HG02642 (cell line): Measurements from ENCODE around the gene TSPEAR.

ENCODE experiments used
- ATAC-seq: cut with Tn5 transposase; IDR thresholded peaks from one replicate; pipeline ENCODE4 v1.9.1; 2021; ENCODE audit warnings: mild to moderate bottlenecking; ENCODE audit not compliant: unreplicated experiment, poor library complexity

Gene TSPEAR

GRCh38 chr21:44711327-44712202 lies at the start of gene TSPEAR:
Gene TSPEAR (minus strand): TSS chr21:44711572. CDS start chr21:44711514, 58 bp downstream.
- ATAC-seq: no peak

DNA sequence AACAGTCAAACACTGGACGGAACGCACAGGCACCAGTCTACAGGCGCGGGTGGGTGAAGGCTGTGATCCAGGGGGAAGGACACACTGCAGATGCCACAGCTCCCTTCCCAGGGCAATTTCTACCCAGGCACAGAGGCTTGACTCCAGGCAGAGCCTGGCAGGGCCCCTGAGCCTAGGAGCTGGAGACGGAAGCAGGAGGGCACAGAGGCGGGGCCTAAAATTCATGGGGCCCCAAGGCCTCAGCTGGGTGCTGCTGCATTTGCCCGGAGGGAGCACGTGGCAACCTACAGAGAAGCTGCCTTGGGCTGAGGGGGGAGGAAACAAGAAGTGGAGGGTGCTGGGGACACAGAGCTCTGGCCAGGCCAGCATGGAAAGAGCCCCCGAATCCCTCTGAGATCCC lies 49.0 kb upstream of the TSPEAR start:
- ATAC-seq: no peak

DNA sequence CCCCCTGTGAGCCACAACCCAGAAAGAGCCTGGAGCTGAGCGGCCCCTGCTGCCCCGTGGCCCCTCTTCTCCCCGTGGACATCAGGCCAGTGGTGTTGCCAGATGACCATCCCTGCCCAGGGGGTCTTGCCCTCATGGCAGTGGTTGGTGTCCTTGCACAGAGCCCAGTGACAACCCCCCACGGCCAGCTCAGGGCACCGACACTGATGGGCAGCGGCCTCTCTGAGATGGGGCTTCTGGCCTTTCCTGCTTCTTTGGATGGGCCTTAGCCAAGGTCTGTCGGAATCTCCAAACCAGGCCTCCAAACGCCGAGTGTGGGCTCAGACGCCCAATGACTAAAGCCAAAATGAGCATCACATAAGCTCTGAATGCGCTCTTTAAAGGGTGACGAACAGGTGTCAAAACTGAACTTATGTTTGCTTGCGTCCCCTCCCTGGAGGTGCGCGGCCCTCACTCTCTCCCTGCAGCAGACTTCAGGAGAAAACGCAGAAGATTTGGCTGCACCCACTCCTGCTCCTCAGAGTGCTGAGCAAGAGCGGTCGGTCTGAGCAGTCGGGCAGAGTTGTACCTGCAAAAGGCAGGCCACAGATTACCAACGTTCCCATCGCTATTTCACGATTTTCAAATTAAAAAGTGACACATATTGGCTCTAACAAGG lies 48.4 kb upstream of the TSPEAR start:
- ATAC-seq: no peak

DNA sequence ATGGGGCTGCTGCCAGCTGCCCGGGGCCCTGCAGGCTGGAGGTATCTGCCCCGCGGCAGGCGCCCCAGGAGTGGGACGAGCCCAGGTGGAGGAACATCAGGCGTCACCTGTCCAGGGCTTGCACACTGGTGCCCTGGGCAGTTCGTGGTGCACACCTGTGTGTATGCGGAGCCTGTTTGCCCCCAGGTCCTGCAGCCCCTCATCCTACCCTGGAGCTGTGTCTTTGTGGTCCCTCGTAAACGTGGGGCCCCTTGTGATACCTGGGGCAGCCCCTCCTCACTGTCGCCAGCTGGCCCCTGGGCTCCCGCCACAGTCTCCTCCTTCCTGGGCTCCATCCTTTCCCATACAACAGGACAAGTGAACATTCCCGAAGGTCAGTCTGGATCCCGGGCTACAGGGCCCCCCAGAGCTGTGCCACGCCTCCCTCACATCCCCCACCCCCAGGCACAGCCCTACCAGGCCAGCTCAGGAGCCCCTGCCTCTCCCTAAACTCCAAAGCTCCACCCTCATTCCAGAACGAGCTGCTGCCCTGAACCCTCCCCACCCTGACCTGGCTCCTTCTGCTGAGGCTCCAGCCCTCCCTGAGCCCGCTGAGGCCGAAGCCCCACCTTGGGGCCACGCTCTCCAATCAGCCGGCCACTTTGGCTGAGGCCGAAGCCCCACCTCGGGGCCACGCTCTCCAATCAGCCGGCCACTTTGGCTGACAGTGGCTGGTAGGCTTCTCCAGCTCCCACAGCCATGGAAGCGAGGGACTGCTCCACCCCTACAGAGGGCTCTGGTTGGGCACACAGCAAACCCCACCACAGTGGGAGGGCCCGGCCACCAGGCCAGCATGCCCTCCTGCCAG lies 47.6 kb upstream of the TSPEAR start:
- ATAC-seq: no peak

- ATAC-seq: no peak
Measured at GRCh38 chr21:44758141-44758561, 46.8 kb upstream of the TSPEAR start.

DNA sequence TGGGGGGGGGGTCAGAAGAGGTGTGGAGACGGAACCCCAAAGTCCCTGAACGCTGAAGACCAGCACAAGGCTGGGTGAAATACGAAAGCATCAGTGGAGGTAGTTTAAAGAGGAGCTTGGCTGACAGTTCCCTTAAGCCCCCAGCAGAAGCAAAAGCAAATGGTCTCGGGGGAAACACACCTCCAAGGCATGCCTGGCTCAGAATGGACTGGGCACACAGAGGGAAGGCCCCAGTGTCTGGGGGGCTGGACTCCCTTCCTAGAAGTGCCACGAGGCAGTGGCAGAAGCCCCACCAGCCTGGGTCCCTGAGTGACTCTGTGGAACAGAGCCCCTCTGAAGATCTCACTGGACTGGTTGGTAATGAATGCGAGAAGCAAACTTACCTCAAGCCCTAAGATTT lies 46.4 kb upstream of the TSPEAR start:
- no peak for ATAC-seq

- ATAC-seq: no peak
Measured at GRCh38 chr21:44756423-44757185, 45.2 kb upstream of the TSPEAR start.

DNA sequence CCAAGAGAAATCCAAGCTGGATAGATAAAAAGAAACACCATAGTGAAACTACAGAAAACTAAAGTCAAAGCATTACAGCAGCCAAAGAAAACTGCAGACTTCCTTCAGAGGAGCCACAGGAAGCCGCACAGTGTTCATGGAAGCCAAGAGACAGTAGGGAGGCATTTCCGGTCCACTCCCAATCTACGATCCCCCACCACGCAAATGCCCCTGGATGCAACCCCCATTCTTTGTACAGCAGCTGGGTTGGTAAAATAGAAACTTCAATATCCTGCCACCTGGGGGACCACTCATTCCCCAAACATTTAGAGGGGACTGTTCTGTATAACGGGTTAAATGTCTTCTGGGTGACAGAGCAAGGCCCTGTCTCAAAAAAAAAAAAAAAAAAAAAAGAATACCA lies 43.9 kb upstream of the TSPEAR start:
- ATAC-seq: no peak

DNA sequence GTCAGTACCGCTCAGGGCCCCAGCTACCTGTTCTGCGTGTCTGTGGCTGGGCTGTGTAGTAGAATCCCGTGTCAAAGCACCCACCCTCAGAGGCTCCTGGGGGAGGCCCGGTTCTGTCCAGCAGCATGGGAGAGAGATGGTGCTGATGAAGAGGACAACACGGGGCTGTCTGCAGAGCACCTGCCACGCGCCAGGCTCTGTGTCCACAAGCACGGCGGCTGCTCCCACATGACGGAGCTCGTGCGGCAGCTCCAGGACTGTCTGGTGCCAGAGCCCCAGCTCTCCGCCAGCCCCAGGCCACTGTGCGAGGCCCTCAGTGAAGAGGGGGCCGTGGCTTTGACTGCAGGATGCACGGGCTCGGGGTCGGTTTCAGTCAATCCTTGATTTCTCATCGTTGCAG lies 42.0 kb upstream of the TSPEAR start:
- no peak for ATAC-seq

DNA sequence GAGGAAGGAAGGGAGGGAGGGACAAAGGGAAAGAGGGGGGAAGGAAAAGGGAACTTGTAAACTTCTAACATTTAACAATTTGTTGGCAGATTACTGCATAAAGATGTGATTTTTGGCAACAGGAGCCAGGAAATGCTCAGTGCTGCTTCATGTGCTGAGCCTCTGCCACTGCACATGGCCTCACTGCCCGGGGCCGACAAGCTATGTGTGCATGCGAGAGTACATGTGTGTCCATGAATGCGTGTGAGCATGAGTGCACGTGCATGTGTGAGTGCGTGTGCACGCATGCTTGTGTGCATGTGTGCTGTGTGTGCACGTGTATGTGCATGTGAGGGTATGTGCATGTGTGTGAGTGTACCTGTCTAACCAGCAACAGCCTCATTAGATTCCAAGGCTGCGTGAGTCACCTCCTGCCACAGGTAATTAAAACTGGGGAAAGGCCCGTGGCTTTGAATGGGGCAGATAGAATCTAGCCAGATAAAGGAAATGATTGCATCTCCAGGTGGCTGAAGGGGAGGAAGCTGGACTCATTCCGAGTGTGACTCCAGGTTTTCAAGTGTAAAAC lies 41.4 kb upstream of the TSPEAR start:
- ATAC-seq: no peak

DNA sequence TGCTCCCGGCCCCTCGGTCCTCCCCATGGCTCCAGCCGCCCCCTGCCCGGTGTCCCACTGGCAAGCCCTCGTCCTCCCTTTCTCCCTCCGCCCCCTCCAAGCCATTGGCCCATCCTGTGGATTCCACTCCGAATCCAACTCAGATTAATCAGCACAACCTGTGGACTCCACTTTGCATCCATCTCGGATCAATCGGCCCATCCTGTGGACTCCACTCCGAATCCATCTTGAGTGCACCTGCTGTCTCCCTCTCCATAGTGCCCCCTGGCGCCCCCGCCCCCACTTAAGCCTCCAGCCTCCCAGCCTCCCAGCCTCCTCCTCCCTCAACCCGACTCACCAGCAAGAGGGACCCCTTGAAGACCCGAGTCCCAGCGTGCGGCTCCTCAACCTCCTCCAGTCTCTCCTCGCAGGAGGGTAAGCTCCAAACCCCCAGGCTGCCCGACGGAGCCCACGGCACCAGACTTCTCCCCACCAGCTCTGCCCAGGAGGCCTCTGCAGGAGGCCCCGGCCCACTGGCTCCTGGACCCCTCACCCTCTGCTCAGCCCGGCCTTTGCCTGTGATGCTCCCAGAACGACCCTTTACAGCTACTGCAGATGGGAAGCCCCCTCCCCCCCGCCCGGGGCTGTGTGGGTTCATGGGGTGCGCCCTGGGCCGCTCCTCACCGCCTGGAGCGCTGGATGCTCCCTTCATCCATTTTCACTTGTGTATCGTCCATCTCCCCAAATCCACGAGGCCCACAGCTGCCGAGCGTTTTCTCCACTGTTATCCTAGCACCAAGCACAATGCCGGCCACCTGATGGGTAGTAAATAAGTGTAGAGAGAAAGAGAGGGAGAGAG lies 40.6 kb upstream of the TSPEAR start:
- ATAC-seq: no peak

DNA sequence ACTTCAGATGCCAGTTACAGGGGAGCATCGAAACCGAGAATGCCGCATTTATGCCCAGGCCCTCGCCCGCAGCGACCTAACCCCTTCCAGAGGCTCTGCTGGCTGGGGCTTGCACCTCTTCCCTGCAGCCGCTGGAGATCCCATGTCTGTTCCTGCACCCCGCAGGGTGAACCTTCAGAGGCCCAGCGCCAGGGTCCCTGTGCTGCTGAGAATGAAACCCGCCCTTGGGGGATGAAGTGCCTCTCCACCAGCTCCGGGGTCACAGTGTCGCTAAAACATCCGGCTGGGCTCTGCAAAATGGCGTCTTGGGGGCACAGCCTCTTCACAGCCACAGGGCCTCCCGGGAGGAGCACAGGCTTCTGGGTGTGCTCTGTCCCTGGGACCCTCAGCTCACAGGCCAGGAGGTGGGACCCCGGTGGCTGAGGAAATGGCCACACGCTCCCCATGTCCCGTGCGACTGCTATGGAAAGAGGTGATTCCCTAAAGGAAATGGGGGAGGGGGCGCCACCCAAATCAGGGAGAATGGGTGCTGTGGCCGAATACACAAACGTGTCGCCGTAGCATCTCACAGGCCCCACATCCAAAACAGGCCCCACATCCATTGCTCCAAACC lies 39.9 kb upstream of the TSPEAR start:
- no peak for ATAC-seq

- no peak for ATAC-seq
Measured at GRCh38 chr21:44750675-44751025, 39.3 kb upstream of the TSPEAR start.

GRCh38 chr21:44749759-44750674 lies 38.6 kb upstream of the TSPEAR start:
- no peak for ATAC-seq

DNA sequence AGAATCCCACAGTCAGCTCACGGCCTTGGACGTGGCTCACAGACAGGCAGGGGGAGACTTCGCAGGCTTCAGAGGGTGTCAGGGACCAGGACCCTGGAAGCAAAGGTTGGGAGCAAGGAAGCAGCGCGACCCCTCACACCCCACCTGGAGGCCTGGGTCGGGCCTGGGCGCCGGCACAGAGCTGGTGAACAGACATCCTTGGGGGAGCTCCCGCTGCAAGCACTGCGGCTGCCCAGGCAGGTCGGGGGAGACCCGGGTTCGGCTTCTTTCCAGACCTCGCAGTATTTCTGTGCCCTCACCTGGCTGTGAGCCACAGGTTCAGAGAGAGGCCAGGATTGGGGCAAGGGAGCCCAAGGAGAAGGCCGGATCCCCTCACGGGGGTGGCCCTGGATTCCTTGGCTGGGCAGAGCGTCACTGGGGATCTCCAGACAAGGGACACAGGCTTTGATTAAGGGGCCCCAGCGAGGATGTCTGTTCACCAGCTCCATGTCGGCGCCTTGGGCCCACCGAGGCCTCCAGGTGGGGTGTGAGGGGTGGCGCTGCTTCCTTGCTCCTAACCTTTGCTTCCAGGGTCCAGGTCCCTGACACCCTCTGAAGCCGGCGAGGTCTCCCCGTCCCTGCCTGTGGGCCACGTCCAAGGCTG lies 37.9 kb upstream of the TSPEAR start:
- ATAC-seq: no peak

DNA sequence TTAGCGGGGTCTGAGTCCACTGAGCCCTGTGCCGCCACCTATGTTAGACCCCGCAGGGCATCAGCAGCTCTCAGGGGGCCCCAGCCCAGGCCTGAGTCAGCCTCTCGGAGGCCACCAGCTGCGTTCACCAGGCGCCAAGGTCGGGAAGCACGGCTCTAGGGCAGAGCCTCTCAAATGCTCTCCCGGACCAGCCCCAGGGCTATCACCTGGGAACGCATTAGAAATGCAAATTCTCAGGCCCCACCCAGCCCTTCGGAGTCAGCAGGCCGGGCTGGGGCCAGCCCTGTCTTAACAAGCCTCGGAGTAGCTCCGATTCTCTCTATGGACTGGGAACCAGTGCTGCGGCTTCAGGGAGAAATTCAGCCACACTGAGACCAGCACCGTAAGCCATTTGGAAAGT lies 37.2 kb upstream of the TSPEAR start:
- no peak for ATAC-seq
